Heart right ventricle (tissue), 16 donors: ENCODE measurements around the gene MAPRE2. TPM values are rescaled to one million over a fixed set of nuclear protein-coding genes. Genes with fewer than 3 reads are reported as not detected.

Source experiments
- ATAC-seq, 8 donors: fragments of 200-7000 bp; cut with Tn5 transposase; one replicate each; pipeline ENCODE4 v1.9.1; 2020; ENCODE audit warnings: mild to moderate bottlenecking in 8 of 8, moderate library complexity in 8 of 8, moderate number of reproducible peaks in 1 of 8
- DNase-seq, 2 donors: peaks; one replicate each; pipeline ENCODE4 v3.0.0-alpha.2; 2020
- H3K27ac ChIP-seq, 10 donors: fragments of 200-600 bp; sonication (generic) in 2 of 10; one replicate each; pipeline versions ENCODE4 v1.5.0 to v1.8.0; 2020 to 2022; ENCODE audit warnings: mild to moderate bottlenecking in 3 of 10
- H3K27me3 ChIP-seq, 7 donors: fragments of 200-600 bp; one replicate each; pipeline ENCODE4 v1.8.0; 2021 to 2022; ENCODE audit warnings: mild to moderate bottlenecking in 2 of 7
- H3K36me3 ChIP-seq, 9 donors: fragments of 200-600 bp; sonication (generic) in 1 of 9; one replicate each; pipeline versions ENCODE4 v1.5.0 to v1.8.0; 2020 to 2022; ENCODE audit warnings: mild to moderate bottlenecking in 2 of 9
- H3K4me1 ChIP-seq, 9 donors: fragments of 200-600 bp; sonication (generic) in 1 of 9; one replicate each; pipeline versions ENCODE4 v1.5.0 to v1.8.0; 2020 to 2022; ENCODE audit warnings: mild to moderate bottlenecking in 4 of 9
- H3K4me3 ChIP-seq, 10 donors: fragments of 200-600 bp; sonication (generic) in 2 of 10; one replicate each; pipeline versions ENCODE4 v1.5.0 to v1.8.0; 2020 to 2022; ENCODE audit warnings: mild to moderate bottlenecking in 7 of 10, moderate library complexity in 2 of 10
- H3K9me3 ChIP-seq, 11 donors: fragments of 200-600 bp in 10 of 11; sonication (generic) in 2 of 11; one replicate each; pipeline versions ENCODE4 v1.5.0 to v1.8.0; 2013 to 2022; ENCODE audit warnings: mild to moderate bottlenecking in 2 of 11, control low read depth in 1 of 11, moderate library complexity in 1 of 11
- WGBS, 2 donors: extraction: QIAGEN DNeasy Blood & Tissue Kit; methylation state at CpG; one replicate each; pipeline ENCODE4 v1.1.7; 2013; ENCODE audit warnings: inconsistent platforms in 1 of 2; 5-methylcytosine and 5-hydroxymethylcytosine counted together
- intact Hi-C, 10 donors: fragments of 100-400 bp; cut with DNase I; formaldehyde crosslinking; loops; one replicate each; pipeline versions ENCODE4 v1.11.1 to v1.14.2; 2022
- long read RNA-seq, 3 donors: library from polyadenylated mRNA; unstranded; transcript quantifications; one replicate each; pipeline ENCODE4 v2.0.0, GENCODE V29; 2020 to 2021
- polyA plus RNA-seq, 2 donors: library from polyadenylated mRNA; stranded (reverse); fragments of 200-250 nt; gene quantifications; one replicate each; pipeline ENCODE4 v1.2.3, GENCODE V29; 2013
- total RNA-seq, 10 donors: library from RNA; stranded (reverse); fragmentation: NEBNext Ultra II Directional in 3 of 10; extraction: Animal tissue kit (Norgen Biotek cat#: 25700) in 3 of 10; gene quantifications; one replicate each; pipeline versions ENCODE4 v1.2.1 to v1.2.4, GENCODE V29; 2021 to 2023
- TF ChIP-seq, protein P1 (sequence below), 9 donors: fragments of 200-600 bp; sonication (generic) in 2 of 9; IDR thresholded peaks; one replicate each; pipeline versions ENCODE4 v1.5.0 to v1.8.0; 2021 to 2022; ENCODE audit warnings: antibody characterized with exemption in 9 of 9, mild to moderate bottlenecking in 5 of 9, moderate library complexity in 1 of 9
- donor health status: Arrhythmogenic right ventricular cardiomyopathy.
- donor health status: ischemic (EF 13 %, LVEDD 7.1; RV severe dilation, severe dysfunction).
- donor health status: healthy with polysubstance abuse.
- donor health status: DM: no; HTN: yes; CAD: no.
- donor health status: DM: no; HTN: no; CAD: no.
- donor health status: ischemic (EF 25% LVEDD 6.9; RV normal size, moderate dysfunction).
- donor health status: ischemic (EF 25% LVEDD 5.7; RV mildly dilated, moderate dysfunction).
- donor health status: healthy.
- donor health status: DM: yes; HTN: yes; CAD: no.
- donor health status: Ischemic cardiomyopathy.
- donor health status: ischemic (EF 35%, LVEDD 5.7; RV mildly dilated, moderate dysfunction).
- donor health status: nonischemic (EF 11% LVEDD 7.7; RV severe dilation, severe dysfunction).
- donor health status: DM: yes; HTN: yes; CAD: no.
- donor health status: PGD.
- donor health status: ischemic (EF 29% LVEDD 5.4; RV normal size, mild dysfunction).
- donor health status: nonischemic (EF 23%, LVEDD 6.1; RV moderate dilation, normal function).

The MAPRE2 gene
- total RNA-seq, result 100 to 1,000 TPM in 8 of 10 donors, 10 to 100 TPM in 2; 63.9 to 211 (median 137) TPM
- polyA plus RNA-seq, result 10 to 100 TPM; 31.7 to 71.1 TPM
- long read RNA-seq, donor 1, full-length matches to known transcripts, result 43 of 87 reads
- long read RNA-seq, donor 1, partial matches to known transcripts, result 9 of 87 reads
- long read RNA-seq, donor 1, other reads (novel, unspliced or antisense), result 35 of 87 reads
- long read RNA-seq, donor 2, full-length matches to known transcripts, result 49 of 114 reads
- long read RNA-seq, donor 2, partial matches to known transcripts, result 50 of 114 reads
- long read RNA-seq, donor 2, other reads (novel, unspliced or antisense), result 15 of 114 reads
- long read RNA-seq, donor 3, full-length matches to known transcripts, result 100 of 166 reads
- long read RNA-seq, donor 3, partial matches to known transcripts, result 54 of 166 reads
- long read RNA-seq, donor 3, other reads (novel, unspliced or antisense), result 12 of 166 reads

DNA sequence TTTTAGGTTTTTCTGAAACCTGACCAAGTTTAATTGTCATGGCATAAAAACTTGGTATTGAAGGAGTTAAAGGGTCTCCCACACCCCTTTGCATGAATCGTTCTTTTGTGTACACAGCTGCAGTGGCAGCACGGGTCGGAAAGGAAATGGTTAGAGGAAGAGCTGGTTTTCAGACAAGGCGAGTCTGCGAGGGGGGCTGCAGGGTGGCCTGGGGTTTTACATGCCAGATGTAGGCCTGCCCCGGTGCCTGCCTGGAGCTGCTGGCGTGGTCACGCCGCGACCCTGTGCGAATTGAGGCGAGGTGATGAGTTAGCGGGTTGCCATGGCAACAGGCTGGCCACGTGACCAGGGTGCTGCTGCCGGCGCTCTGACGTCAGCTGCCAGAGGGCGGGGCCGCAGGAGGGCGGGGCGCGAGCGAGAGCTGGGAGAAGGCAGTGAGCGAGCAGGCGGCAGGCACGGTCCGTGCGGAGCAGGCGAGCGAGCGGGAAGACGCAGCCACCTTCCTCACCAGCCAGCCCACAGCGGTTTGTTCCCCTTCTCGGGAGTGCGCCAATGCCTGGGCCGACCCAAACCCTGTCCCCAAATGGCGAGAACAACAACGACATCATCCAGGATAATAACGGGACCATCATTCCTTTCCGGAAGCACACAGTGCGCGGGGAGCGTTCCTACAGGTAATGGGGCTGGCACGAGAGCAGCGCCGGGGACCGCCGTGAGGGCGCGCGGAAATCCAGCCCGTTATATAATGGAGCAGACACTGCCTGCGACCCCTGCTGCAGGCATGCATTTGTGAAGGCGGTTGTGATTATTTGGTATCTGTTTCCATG is at the start of gene MAPRE2:
Gene MAPRE2, plus strand, starts transcription at position 426 of the 827 bp plus-strand sequence. Its CDS starts 127 bp downstream, at position 553.
- peaks cover under 1 to 67% (median 44%) of the 10 kb centered on the region in 9 donors for H3K4me1 ChIP-seq
- TF ChIP-seq, protein P1, sequence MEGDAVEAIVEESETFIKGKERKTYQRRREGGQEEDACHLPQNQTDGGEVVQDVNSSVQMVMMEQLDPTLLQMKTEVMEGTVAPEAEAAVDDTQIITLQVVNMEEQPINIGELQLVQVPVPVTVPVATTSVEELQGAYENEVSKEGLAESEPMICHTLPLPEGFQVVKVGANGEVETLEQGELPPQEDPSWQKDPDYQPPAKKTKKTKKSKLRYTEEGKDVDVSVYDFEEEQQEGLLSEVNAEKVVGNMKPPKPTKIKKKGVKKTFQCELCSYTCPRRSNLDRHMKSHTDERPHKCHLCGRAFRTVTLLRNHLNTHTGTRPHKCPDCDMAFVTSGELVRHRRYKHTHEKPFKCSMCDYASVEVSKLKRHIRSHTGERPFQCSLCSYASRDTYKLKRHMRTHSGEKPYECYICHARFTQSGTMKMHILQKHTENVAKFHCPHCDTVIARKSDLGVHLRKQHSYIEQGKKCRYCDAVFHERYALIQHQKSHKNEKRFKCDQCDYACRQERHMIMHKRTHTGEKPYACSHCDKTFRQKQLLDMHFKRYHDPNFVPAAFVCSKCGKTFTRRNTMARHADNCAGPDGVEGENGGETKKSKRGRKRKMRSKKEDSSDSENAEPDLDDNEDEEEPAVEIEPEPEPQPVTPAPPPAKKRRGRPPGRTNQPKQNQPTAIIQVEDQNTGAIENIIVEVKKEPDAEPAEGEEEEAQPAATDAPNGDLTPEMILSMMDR (IDR thresholded peaks at IDR 0.05), result peak in 1 of 9 donors; percentile 9
- H3K36me3 ChIP-seq, result no peaks in the 10 kb centered on the region
- DNase-seq (peak; percentile 98 to 99), ATAC-seq (peak; percentile 96 to 98 (median 97))
- H3K27ac ChIP-seq, result peak within 1 kb of the TSS; percentile 63 to 92 (median 88)
- no peaks in the 10 kb centered on the region for H3K27me3 ChIP-seq
- H3K9me3 ChIP-seq, result no peaks in the 10 kb centered on the region
- WGBS, 2 donors, result 0 to 1% methylated on average over 53 to 54 of the region's 54 CpGs
- peak within 1 kb of the TSS; percentile 65 to 94 (median 82) for H3K4me3 ChIP-seq
- intact Hi-C loops, result loop anchor here in 5 of 10 donors (5.0 kb wide), 4 partner anchors 41 to 91 kb away; no protein-coding TSS in a partner anchor

DNA sequence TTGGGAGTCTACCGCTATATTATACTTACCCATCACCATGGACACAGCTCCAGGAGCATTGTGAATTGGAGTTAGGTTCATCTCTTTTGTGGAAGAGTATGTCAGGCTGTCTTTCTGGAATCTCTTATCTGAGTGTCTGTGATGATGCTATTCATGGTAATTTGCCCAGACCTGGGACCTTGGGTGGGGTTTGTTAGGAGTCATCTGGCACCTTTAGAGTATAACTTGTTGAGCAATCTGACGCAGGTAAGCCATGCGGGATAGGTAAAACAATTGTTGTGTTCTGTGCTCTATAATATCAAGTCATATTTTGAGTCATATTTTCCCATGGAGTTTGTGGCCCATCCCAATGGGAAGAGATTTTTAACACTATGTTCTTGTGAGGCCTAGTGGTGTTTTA is 49.7 kb upstream of the MAPRE2 start:
- Histone ChIP-seq H3K9me3 (no peaks in the 10 kb centered on the region), H3K27me3 (no peaks in the 10 kb centered on the region), H3K36me3 (no peaks in the 10 kb centered on the region), H3K27ac (no peak overlapping the region), H3K4me3 (no peak overlapping the region), H3K4me1 (peaks cover 0 to 32% (median 10%) of the 10 kb centered on the region in 9 donors)
- DNase-seq, result no peak
- 93 to 99% methylated on average over 3 of the region's 3 CpGs for WGBS, 2 donors
- no peak for ATAC-seq
- intact Hi-C loops, result no loop called here
- TF ChIP-seq, protein P1 (IDR thresholded peaks at IDR 0.05), result no peak

DNA sequence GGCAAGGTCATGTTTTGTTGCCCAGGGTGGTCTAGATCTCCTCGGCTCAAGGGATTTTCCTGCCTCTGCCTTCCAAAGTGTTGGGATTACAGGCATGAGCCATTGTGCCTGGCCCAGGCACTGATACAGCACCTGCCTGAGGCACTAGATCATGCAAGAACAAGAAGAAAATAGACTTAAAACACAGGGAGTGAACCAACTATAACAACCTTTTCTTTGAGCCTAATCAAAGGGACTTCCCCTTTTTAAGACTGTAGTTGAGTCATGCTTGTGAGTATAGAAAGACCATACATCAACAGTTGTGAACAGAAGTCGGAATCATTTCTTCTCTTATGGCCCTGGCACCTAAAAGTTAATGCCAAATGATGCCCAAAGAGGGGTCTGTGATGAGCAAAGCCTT is 47.9 kb upstream of the MAPRE2 start:
- DNase-seq, result no peak
- TF ChIP-seq, protein P1 (IDR thresholded peaks at IDR 0.05), result no peak
- no peak for ATAC-seq
- H3K4me3 ChIP-seq, result no peak overlapping the region
- H3K36me3 ChIP-seq, result no peaks in the 10 kb centered on the region
- H3K27ac ChIP-seq, result no peak overlapping the region
- H3K27me3 ChIP-seq, result no peaks in the 10 kb centered on the region
- intact Hi-C loops, result no loop called here
- peaks cover 0 to 32% (median 10%) of the 10 kb centered on the region in 9 donors for H3K4me1 ChIP-seq
- H3K9me3 ChIP-seq, result no peaks in the 10 kb centered on the region
- WGBS, 2 donors, result 98 to 100% methylated on average over 2 of the region's 2 CpGs

DNA sequence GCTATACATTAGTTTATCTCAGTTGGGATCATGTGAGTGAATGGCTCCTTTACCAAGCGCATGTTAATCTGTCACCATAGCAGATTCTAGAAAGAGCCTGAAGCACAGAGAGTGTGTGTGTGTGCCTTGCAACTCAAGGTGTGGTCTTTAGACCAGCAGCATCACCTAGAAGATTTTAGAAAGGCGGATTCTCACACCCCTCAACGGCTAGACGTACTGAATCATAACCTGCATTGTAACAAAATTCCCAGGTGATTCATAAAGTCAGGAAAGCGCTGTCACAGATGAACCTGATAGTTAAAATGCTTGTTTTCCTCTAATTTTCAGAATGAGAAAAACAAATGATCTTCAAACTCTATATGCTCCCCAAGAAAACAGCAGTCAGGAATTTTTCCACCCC is 45.5 kb upstream of the MAPRE2 start:
- no peak for DNase-seq
- Histone ChIP-seq H3K4me1 (peaks cover 0 to 24% (median 10%) of the 10 kb centered on the region in 9 donors), H3K4me3 (no peak overlapping the region), H3K27ac (no peak overlapping the region), H3K9me3 (no peaks in the 10 kb centered on the region), H3K36me3 (no peaks in the 10 kb centered on the region), H3K27me3 (no peaks in the 10 kb centered on the region)
- 93 to 96% methylated on average over 5 of the region's 5 CpGs for WGBS, 2 donors
- no peak for ATAC-seq
- TF ChIP-seq, protein P1 (IDR thresholded peaks at IDR 0.05), result no peak
- intact Hi-C loops, result no loop called here
